ENCODE measurements around the gene FAM120C.

- TF ChIP-seq CTCF (IDR thresholded peaks at IDR 0.05 in 4 of 5, conservative IDR thresholded peaks at IDR 0.05 in 1 of 5) (no peak), POLR2A (IDR thresholded peaks at IDR 0.05) (no peak)
These were observed at the start of gene FAM120C for GRCh38 chrX:54182864-54183613.
